Nephron progenitor cell (in vitro differentiated cells): ENCODE data around the gene TMSB15C.
"Not testable (repeated sequence)": the region's sequence is repeated elsewhere in the genome, so short reads cannot be mapped to it uniquely, and the experiment has no call there.

Source experiments
- DNase-seq: peaks from one replicate; pipeline ENCODE4 v3.0.0; 2021
- H3K27ac Mint-ChIP-seq: 2 replicates; pipeline ENCODE4 v1.8.0; 2021; ENCODE audit warnings: mild to moderate bottlenecking, moderate library complexity, mixed read lengths
- H3K27me3 Mint-ChIP-seq: 2 replicates; pipeline ENCODE4 v1.8.0; 2021; ENCODE audit warnings: mild to moderate bottlenecking, low read depth, mixed read lengths; ENCODE audit not compliant: poor library complexity
- H3K36me3 Mint-ChIP-seq: 2 replicates; pipeline ENCODE4 v1.8.0; 2021; ENCODE audit warnings: low read depth, mixed read lengths
- H3K4me1 Mint-ChIP-seq: 2 replicates; pipeline ENCODE4 v1.8.0; 2021; ENCODE audit warnings: mixed read lengths
- H3K4me3 Mint-ChIP-seq: 2 replicates; pipeline ENCODE4 v1.8.0; 2021; ENCODE audit warnings: mild to moderate bottlenecking, moderate library complexity, mixed read lengths
- H3K9me3 Mint-ChIP-seq: 2 replicates; pipeline ENCODE4 v1.8.0; 2021; ENCODE audit warnings: mild to moderate bottlenecking, moderate library complexity, mixed read lengths
- CTCF ChIP-seq: fragments of 200-600 bp; sonication (generic); IDR thresholded peaks from 2 replicates; pipeline ENCODE4 v1.5.0; 2021; ENCODE audit warnings: antibody characterized with exemption

Gene TMSB15C

DNA sequence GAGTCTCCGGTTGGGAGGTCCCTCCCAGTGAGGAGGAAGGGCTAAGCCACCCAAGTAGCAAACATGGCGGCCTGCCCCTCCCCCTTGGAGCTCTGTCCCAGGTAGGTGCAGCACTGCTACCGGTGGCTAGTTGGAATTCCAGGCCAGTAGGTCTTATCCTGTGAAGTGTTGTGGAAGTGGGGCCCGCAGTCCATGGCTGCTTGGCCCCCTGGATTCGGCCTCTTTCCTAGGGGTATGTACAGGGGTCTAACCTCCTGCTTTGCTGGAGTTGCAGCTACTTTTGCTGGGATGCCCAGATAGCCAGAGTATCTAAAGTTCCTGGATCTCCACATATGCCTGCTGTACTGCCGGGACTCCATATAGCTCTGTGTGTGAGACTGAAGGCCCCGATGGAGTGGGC is 9.9 kb upstream of the TMSB15C start:
- no peak for DNase-seq
- Mint-ChIP-seq H3K9me3 (peaks cover 12% of the 10 kb centered on the region), H3K27ac (no peak overlapping the region), H3K36me3 (no peaks in the 10 kb centered on the region), H3K4me3 (no peak overlapping the region), H3K4me1 (no peaks in the 10 kb centered on the region), H3K27me3 (peaks cover 8% of the 10 kb centered on the region)
- TF ChIP-seq CTCF, result no peak

- Mint-ChIP-seq H3K4me3 (no peak overlapping the region), H3K27me3 (peaks cover 8% of the 10 kb centered on the region), H3K36me3 (no peaks in the 10 kb centered on the region), H3K4me1 (no peaks in the 10 kb centered on the region), H3K9me3 (peaks cover 12% of the 10 kb centered on the region), H3K27ac (no peak overlapping the region)
- no peak for DNase-seq
- no peak for TF ChIP-seq CTCF
Measured at GRCh38 chrX:104085477-104085876, 9.4 kb upstream of the TMSB15C start.

DNA sequence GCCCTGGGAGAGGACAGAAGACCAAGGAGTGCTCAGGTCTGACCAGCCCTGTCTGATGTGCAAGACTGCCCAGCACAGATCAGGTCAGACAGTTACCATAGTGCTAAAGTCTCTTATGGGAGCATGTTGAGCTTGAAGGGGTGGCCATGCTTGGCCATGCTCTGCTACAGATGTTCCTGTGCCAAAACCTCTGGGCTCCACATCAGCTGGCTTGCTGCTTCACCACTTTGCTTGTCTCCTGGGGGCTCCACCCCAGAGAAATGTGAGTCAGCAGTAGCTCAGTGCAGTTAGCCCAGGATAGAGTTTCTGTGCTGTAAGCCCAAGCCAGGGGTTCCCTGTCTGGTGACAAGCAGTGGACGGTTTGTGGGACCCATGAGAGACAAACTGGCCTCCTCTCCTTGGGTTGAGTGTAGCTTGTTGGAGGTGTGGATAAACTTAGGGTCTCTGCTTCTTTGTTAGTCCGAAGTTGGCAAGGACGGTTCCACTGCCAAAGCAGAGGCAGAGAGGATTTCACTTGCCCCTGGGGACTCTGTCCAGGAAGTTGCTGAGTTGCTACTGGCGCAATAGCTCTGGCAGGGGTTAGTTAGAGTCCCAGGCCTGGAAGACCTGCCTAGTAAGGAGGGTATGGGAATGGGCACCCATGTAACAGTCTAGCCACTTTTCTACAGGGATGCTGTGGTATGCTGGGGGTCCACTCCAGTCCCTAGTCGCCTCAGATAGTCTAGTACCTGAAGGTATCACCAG is 8.7 kb upstream of the TMSB15C start:
- no peak for TF ChIP-seq CTCF
- no peaks in the 10 kb centered on the region for H3K4me1 Mint-ChIP-seq
- H3K36me3 Mint-ChIP-seq, result no peaks in the 10 kb centered on the region
- H3K27me3 Mint-ChIP-seq, result peaks cover 8% of the 10 kb centered on the region
- H3K27ac Mint-ChIP-seq, result no peak overlapping the region
- no peak overlapping the region for H3K4me3 Mint-ChIP-seq
- DNase-seq, result no peak
- H3K9me3 Mint-ChIP-seq, result peaks cover 12% of the 10 kb centered on the region

DNA sequence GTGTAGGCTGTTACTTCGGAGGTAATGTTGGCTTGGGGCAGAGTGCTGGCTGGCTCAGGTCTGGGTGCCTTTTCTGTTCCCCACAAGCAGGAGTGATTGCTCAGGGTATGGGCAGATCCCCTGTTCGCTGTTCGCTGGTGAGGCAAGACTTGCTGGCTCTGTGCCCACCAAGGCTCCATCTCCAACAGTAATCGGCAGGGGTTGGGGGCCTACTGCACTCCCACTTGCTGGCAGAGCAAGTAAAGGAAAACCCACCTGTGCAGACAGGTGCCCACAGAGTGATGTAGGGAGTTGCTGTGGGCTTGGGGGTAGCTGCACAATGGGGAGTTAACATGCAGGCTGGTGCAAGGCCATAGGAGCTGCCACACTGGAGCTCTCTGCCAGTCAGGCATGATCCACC is 8.0 kb upstream of the TMSB15C start:
- Mint-ChIP-seq H3K36me3 (no peaks in the 10 kb centered on the region), H3K4me3 (no peak overlapping the region), H3K27me3 (peaks cover 8% of the 10 kb centered on the region), H3K4me1 (no peaks in the 10 kb centered on the region), H3K9me3 (peaks cover 12% of the 10 kb centered on the region), H3K27ac (no peak overlapping the region)
- no peak for DNase-seq
- no peak for TF ChIP-seq CTCF

DNA sequence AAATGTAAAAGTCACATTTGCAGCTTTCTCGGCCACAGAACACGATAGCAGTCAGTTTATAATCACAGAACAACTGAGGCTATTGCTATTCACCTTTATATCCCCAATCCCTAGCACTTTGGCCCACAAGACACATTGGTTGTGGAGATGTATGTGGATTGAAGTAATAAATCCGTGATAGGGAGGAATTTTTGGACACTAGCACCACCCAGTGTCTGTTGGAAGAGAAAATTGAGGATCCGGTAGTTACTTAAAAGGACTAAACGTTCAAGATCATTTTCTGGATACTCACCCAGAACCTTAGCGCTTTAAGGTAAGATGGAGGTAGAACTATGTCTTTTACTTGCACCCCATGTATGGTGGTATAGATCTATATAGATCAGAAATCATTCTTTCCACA is 1.8 kb upstream of the TMSB15C start:
- H3K4me1 Mint-ChIP-seq, H3K4me3 Mint-ChIP-seq, H3K36me3 Mint-ChIP-seq, H3K27ac Mint-ChIP-seq, DNase-seq, H3K9me3 Mint-ChIP-seq, H3K27me3 Mint-ChIP-seq: not testable (repeated sequence)

GRCh38 chrX:104062636-104063035 is 13.4 kb downstream of the TMSB15C start:
- H3K4me3 Mint-ChIP-seq, H3K36me3 Mint-ChIP-seq, H3K9me3 Mint-ChIP-seq, DNase-seq, H3K4me1 Mint-ChIP-seq, H3K27ac Mint-ChIP-seq, H3K27me3 Mint-ChIP-seq: not testable (repeated sequence)

- H3K4me3 Mint-ChIP-seq, H3K27me3 Mint-ChIP-seq, H3K4me1 Mint-ChIP-seq, DNase-seq, H3K27ac Mint-ChIP-seq, H3K36me3 Mint-ChIP-seq, H3K9me3 Mint-ChIP-seq: not testable (repeated sequence)
Measured at GRCh38 chrX:104054956-104055355, 21.1 kb downstream of the TMSB15C start.
